GM21825 (cell line): ENCODE data around the gene SF3A1.

Experiments used
- ATAC-seq: cut with Tn5 transposase; IDR thresholded peaks from one replicate; pipeline ENCODE4 v1.9.1; 2021; ENCODE audit warnings: mild to moderate bottlenecking, moderate library complexity; ENCODE audit not compliant: unreplicated experiment

SF3A1 gene

DNA sequence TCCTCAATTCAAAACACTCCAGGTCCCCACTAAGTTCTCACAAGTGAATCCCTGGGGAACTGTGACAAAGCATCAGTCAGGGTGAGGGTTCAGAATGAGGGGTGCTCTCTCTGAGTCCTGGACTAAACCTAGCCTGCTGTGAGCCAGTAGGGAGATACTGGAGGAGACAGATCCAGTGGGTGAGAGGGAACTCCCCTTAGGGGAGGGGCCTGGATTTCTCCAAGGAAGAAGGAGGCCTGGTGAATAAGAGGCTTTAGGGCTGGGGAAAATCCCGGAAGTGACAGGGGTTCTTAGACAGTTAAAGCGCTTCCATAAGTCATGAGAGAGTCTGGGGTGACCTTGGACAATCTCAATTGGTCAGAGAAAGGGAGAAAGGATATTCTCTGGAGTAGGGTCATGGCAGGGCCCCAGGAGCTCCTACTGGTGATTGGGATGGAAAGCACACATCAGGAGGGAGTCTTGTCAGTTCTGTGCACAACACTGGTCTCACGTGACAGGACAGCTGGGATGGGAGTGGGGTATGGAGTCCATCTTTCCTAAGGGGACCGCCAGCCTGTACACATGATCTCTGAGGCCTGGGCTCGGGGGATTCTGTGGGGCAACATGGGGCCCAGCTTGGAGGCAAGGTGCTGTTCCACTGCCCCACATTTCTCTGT lies 31.5 kb downstream of the SF3A1 start:
- no peak for ATAC-seq

DNA sequence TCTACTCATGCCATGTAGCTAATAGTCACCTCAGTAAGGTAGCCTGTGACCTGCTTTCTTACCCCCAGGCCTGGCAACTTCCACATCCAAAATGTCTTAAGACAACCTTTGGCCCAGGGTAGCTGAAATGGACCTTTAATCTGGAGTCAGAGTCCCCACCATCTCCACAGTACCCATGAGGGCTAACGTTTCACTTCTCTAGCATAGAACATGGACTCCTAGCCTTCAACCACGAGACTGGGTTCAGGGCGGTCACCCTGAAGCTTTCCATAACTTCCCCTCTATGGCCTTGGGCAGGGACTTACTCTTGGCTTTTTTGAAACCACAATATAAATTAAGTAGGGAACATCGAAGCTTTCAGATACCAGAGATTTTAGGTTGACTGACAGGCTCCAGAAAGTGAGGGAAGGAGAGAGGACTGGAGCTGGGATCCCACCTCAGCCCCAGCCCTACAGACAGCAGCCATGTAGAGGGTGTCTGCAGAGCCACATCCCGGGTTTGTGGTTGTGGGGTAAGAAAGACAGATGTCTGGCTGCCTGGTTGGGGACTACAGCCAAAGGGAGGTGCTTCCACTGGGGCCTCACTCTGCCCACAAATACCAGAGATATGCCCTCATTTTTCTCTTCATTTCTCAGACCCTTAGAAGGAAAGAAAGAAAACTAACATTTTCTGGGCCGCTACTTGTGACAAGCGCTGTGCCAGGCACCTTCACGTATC lies 32.5 kb downstream of the SF3A1 start:
- no peak for ATAC-seq

DNA sequence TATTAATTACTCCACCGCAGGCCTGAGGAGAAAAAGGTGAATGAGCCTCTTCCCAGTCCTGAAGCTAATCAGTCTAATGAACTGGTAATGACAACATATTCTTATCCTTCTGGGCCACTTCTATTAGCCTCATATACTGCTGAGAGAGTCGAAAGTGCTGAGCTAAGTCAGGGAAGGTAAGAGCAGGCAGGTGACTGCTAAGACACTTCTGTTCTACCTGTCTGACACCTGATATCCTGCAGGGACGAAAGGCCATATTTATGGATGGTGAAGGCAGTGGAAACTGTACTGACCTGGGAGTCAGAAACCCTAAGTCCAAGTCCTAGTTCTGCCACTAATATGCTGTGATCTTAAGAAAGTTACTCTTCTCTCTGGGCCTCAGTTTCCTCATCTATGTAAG lies 33.4 kb downstream of the SF3A1 start:
- ATAC-seq = no peak

DNA sequence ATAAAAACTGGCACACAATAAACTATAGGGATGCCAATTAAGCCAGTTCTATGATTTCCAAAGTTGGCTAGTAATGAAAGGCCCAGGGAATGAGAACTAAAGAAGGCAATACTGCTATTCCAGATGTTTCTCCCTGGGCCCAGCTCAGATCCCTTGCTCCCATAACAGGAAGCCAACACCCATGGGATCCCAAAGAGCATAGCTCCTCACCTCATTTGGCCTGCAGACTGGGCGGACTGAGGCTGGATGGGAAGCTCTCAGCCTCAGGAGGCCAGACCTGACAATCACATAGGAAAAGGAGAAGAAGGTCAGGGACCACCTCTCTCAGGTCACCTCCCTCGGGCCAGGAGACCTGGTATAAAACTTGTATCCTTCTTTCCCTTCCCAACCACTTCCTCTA lies 35.2 kb downstream of the SF3A1 start:
- ATAC-seq = no peak

DNA sequence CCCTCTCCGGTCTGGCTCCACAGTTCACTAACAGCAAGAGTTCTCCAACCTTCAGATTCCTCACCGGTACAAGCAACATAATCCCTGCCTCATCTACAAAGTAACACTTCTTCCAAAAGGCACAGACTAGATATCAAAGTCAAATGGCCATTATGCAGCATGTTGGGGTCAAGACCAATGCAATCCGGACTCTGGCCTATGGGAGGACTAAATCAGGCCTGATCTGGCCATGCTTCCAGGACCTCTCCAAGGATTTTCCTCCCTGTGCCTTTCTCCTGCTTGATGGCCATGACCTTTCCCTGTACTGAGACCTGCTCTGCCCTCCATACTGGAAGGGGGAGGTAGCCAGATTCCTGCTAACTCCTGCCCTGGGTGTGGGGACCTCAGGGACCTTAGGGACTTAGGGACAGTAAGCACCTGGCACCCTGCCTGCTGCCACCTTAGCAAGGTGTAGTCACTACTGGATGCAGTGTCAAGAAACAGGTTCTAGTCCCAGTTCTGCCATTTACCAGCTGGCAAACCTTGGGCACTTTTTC lies 36.6 kb downstream of the SF3A1 start:
- ATAC-seq = no peak

DNA sequence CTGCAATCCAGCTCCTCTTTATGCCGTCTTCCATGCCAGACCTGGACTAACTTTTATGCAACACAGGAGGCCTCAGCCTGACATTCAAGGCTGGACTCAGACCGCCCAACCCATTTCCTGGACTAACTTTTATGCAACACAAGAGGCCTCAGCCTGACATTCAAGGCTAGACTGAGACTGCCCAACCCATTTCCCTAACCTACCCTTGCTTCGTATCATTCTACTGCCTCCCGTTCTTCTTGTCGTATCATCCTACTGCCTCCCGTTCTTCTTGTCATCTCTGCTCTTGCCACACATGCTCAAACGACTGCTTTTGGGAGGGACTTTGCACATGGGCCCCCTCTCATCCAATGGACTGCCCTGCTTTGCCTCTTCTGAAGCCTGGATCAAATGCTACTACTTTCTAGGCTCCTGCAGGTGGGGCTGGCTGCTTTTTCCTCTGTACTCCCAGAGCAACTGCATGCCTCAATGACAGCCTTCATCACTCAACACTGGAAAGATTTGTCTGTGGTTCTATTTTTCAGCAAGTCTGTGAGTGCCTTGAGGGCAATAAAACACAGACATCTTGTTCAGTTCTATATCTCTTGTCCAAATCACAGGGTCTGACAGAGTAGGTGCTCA lies 37.8 kb downstream of the SF3A1 start:
- no peak for ATAC-seq

DNA sequence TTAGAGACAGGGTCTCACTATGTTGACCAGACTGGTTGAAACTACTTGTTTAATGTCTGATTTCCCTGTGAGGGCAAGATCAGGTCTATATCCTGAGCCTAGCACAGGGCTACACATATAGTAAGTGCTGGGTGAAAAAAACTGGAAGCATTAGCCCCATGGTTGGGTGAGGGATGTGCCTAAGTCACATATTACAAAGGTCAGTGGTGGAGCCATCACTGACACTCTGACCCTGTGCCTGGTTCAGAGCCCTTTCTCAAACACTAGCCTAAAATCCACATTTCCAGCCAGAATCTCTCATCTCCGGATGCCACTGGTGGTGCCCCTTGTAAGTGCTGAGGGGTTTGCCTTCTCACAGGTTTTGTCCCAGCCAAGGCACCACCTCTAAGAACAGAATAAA lies 38.9 kb downstream of the SF3A1 start:
- no peak for ATAC-seq

DNA sequence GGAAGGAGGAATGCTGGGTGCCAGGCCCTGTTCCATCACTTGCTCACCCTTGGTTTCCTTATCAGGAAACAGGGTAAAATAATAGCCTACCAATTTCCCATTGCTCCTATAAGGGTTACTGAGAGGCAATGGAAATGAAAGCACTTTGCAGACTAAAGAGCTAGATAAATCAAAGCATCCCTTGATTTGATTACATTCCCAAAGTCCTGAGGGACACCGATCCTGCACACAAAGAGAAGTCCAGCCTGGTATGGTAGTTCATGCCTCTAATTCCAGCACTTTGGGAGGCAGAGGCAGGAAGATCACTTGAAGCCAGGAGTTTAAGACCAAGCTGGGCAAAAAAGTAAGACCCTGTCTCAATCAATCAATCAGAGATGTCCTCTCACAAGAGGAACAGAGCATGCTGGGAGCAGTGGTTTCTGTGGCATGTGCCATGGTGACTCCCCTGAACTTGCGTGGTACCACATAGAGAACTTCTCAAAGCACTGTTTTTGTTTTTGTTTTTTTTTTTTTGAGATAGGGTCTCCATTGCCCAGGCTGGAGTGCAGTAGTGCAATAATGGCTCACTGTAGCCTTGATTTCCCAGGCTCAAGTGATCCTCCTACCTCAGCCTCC lies 40.6 kb downstream of the SF3A1 start:
- ATAC-seq = no peak

DNA sequence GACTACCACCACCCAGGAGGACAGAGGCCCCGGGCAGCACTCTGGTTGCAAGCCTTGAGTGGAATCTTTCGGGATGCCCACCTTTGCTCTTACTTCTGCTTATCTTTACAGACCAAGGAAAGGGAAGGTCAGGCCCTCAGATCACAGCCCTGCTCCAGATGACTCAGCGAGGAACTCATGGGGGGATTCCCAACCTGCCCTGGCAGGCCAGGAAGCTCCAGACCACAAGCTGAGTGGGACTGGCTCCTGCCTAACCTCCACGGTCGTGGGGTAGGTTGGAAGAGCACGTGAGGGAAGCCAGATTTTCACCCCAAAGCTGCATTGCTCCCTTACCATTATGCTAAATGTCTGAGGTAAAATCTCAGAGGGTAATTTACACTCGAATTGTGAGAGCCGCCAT lies 41.8 kb downstream of the SF3A1 start:
- peak; percentile 28 for ATAC-seq

DNA sequence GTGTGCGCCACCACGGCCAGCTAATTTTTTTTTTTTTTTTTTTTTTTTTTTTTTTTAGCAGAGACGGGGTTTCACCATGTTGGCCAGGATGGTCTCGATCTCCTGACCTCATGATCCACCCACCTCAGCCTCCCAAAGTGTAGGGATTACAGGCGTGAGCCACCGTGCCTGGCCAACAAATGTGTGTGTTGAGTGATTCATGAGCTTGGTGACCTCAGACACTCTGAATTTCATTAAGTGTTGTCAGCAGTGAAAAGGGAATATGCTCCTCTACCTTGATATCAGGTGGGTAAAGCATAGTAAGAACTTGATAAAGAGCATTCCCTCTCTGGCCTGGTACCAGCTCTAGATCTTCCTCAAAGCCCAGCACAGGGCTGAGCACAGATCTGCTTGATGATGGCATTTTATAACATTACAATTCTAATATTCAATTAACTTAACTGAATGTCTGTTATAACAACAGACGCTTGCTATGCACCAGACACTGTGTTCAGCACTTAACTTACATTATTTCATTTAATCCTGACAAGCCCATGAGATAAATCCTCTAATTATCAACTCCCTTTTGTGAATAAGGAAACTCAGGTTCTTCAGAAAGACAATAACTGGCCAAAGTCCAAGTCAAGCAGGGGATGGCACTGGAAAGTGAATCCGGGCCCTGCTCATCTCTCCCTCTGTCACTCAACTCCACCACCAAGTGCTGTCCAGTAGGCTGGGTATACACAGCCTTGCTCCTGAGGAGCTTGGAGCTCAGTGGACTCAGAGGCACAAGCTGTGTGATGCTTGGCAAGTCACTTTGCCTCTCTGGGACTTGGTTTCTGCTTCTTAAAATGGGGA lies 42.9 kb downstream of the SF3A1 start:
- ATAC-seq = no peak

DNA sequence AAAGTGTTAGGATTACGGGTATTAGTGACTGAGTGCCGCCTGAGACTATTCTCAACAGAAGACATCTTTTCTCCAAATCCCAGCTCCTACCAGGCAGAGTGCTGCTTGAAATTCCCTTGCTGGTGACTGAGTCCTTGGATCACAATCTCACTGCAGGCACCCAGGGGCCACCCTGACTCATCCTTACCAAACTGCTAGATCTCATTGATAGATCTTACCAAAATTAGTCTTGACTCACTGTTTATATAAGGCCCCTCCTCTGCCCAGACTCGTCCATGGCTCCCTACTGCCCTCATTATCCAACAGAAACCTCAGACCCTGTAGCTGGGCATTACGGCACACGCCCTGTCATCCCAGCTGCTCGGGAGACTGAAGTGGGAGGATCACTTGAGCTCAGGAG lies 44.6 kb downstream of the SF3A1 start:
- no peak for ATAC-seq

DNA sequence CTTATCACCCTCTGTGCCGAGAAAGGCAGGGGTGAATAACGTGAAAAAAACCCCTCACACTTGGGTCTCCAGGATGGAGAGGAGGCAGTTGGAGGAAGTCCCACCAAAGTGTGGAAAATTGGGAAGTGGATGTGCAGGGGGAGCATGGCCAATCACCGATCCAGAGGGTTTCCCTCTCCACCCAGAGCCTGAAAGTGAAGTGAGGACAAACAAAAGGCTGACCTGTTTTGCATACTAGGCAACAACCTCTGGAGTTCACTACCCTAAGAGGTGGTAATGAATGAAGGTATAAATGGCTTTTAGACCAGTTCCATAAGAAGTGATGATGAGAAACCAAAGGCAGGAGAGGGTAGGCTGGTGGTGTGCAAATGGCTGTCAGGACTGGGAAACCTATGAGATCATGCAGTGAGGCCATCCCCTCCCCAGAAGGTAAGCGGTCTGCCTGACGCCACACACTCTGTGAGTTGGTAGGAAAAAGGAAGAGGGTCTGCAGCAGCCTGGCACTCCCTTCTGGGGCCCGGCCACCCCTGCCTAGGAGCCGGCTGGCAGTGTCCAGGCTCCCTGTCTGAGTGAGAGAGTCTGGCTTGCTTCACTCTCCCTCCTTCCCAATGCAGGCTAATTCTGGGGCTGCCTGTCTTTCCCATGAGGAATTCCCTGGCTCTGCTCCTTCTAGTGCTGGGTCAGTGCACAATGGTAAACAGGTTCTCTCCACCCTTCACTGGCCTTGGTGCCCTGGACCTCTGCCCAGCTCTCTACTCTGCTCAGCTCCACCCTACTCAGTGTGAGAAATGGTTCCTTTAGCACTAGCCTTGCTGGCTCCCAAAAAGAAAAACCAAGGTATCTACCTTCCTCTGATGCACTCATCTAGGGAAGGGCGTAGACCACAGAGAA lies 45.6 kb downstream of the SF3A1 start:
- ATAC-seq = no peak

DNA sequence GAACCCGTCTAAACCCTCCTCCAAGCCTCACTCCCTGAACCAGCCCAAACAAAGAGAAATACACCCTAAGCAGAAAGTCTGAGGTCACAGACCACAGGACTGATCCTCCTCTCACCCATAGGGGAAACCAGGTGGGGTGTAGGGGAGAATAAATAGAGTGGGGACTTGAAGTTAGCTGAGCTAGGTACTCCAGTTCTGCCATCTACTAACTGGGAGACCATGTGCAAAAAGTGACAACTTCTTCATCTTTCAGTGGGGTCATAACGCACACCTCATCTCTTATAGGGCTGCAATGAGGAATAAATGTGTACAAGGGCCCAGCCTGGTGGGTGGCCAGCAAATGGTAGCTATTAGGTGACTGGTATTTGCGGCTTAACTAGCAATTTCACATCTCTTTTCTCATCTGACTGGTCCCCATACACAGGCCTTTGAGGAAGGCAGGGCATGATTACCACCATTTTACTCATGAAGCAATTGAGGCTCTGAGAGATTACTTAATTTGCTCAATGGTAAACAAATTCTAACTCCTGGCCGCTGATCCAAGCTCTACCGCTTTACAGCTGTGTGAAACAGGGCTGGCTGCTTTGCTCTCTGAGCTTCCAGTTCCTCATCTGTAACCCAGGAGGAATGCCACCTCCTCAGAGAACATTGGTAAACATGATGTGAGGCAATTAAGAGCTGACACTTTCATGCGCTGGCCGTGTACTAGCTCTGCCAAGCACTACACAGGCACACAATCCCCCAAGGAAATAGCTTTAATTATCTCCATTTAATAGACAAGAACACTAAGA lies 46.5 kb downstream of the SF3A1 start:
- ATAC-seq = peak; percentile 30

DNA sequence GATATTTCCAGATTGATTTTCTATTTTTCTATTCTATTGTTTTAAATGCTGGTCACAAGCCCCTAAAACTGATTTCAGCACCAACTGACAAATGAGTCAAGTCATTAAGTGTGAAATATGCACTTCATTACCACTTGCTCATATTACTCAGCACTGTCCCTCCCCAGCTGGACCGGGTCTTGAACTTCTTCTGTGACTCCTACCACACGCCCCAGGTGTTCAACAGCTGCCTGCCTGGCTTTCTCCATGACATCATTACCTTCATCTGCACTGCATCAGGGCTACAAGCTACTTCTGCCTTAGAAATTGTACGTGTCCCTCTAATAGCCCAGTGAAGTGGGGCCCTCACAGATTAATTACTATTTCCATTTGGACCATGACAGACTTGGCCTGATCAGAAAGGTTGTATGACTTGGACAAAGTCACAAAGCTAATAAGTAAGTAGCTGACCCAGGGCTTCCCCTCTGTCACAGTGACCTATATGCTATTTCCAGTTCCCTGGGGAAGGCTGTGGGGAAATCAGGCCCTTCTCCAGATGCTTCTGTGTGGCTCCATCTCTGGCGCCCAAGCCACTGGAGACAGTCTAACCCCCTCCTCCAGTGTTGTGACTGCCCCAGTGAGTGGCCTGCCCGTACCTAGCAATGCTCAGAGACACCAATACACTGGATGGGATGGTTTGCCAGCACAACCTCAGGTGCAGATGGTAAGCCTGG lies 48.0 kb downstream of the SF3A1 start:
- peak; percentile 29 for ATAC-seq

DNA sequence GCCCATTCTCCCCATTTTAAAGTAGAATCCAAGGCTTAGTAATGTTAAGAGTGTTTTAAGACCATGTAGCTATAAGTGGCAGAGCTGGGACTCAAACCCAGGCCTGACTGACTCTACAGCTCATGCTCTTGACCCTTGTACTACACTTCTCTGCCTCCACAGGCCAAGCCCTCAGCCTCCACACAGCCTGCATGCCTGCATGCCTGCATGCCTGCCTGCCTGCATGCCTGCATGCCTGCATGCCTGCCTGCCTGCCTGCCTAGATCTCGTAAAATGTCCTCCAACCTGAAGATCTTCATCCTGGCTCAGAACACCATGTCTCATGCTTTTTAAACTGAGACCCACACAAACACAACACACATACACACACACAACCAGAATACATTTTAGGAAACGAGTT lies 48.6 kb downstream of the SF3A1 start:
- ATAC-seq = no peak

DNA sequence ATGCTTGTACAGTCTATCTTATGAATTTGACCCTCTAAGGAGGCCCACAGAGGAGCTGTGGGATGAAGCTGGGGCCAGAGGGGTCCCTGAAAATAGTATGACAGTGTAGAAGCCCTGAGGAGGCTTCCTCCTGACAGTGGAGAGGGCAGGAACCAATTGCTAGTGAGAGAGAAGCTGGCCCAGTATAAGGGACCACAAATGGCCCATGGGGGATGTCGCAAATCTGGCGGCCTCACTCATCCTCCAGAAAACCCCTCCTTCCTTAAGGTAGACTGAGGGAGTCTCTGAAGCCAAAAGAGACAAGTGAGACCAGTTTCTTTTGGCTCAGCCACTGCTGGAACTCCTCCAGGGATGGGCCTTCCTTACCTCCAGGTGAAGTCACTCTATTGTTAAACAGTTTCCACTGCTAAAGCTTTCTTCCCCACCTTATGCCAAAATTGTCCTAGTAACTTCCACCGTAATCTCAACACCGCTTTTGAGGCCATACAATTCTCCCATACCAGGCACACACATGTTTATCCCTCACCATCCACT lies 49.6 kb downstream of the SF3A1 start:
- no peak for ATAC-seq

DNA sequence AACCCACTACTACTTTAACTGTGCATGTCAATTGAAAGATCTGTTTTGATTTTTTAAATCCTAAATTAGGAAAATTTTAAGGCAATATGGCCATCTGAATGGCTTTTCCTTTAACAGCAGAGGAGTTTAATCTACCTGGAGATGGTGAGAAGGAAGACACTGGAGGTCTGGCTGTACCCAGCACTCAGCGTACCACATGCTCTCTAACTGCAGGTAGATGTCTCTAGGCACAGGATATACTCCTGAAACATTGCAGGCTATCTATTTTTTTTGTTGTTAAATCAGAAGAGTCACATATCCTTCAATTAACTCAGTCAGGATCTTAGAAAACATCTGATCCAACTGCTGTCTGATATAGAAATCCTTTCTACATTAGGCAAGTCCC lies 50.1 kb downstream of the SF3A1 start:
- ATAC-seq = no peak
